Measurements from ENCODE around the gene NPTX2.

- no peak for TF ChIP-seq CTCF (IDR thresholded peaks at IDR 0.05; ENCODE audit: poor library complexity)
- no peak for TF ChIP-seq EZH2 (IDR thresholded peaks at IDR 0.05; ENCODE audit: borderline replicate concordance)
These were observed 25.2 kb upstream of the NPTX2 start for GRCh38 chr7:98591926-98592325.

Measured in hepatocyte (in vitro differentiated cells).